Measurements from ENCODE around the gene STRADA.

STRADA gene

GRCh38 chr17:63772801-63773271 is 31.2 kb upstream of the STRADA start:
- no peak for DNase-seq (ENCODE audit: insufficient read length, low spot score)
- no peak for TF ChIP-seq CTCF (IDR thresholded peaks at IDR 0.05; ENCODE audit: insufficient read depth, missing control alignments)
- FAIRE-seq: no peak

- FAIRE-seq (no peak), DNase-seq (ENCODE audit: insufficient read length, low spot score) (no peak)
- no peak for TF ChIP-seq CTCF (IDR thresholded peaks at IDR 0.05; ENCODE audit: insufficient read depth, missing control alignments)
Measured at GRCh38 chr17:63768433-63768832, 26.8 kb upstream of the STRADA start.

- TF ChIP-seq CTCF (IDR thresholded peaks at IDR 0.05; ENCODE audit: insufficient read depth, missing control alignments): no peak
- DNase-seq (ENCODE audit: insufficient read length, low spot score): no peak
- no peak for FAIRE-seq
Measured at GRCh38 chr17:63766754-63767153, 25.2 kb upstream of the STRADA start.

- no peak for TF ChIP-seq CTCF (IDR thresholded peaks at IDR 0.05; ENCODE audit: insufficient read depth, missing control alignments)
- FAIRE-seq (no peak), DNase-seq (ENCODE audit: insufficient read length, low spot score) (no peak)
Measured at GRCh38 chr17:63764716-63765115, 23.1 kb upstream of the STRADA start.

- FAIRE-seq (no peak), DNase-seq (ENCODE audit: insufficient read length, low spot score) (no peak)
- TF ChIP-seq CTCF (IDR thresholded peaks at IDR 0.05; ENCODE audit: insufficient read depth, missing control alignments): no peak
Measured at GRCh38 chr17:63762161-63763078, 20.8 kb upstream of the STRADA start.

GRCh38 chr17:63760771-63761539 is 19.4 kb upstream of the STRADA start:
- DNase-seq (ENCODE audit: insufficient read length, low spot score): no peak
- TF ChIP-seq CTCF (IDR thresholded peaks at IDR 0.05; ENCODE audit: insufficient read depth, missing control alignments): no peak
- no peak for FAIRE-seq
